ENCODE data around the gene NOTCH2.

The NOTCH2 gene

GRCh38 chr1:119871881-119872280, 197.6 kb downstream of the NOTCH2 start:
- no peak overlapping the region for H3K4me2 ChIP-seq (ENCODE audit: low read depth, low read length)
- no peaks in the 10 kb centered on the region for H3K9me2 ChIP-seq (replicated peaks; ENCODE audit: insufficient read depth, low read length)
- H3K36me3 ChIP-seq (replicated peaks; ENCODE audit: insufficient read depth, low read length) = no peaks in the 10 kb centered on the region
- no peaks in the 10 kb centered on the region for H3K9me3 ChIP-seq (replicated peaks; ENCODE audit: insufficient read depth, low read length)
- H3K9ac ChIP-seq (ENCODE audit: low read length) = no peak overlapping the region
- TF ChIP-seq EZH2phosphoT487 (IDR thresholded peaks at IDR 0.05; ENCODE audit: low read length) (no peak), EZH2 (optimal IDR thresholded peaks at IDR 0.05; ENCODE audit: low read depth, low read length) (no peak), CTCF (IDR thresholded peaks at IDR 0.05; ENCODE audit: low read length) (no peak)
- H3K4me3 ChIP-seq (ENCODE audit: low read length) = no peak overlapping the region
- H3F3A ChIP-seq (ENCODE audit: insufficient read depth, low read length) = no peaks in the 10 kb centered on the region
- H3K4me1 ChIP-seq (ENCODE audit: low read length) = peaks cover 6% of the 10 kb centered on the region; the same call in 1 of the 2 replicates
- no peak for DNase-seq
- no peak overlapping the region for H3K27ac ChIP-seq (ENCODE audit: low read length)
- no peaks in the 10 kb centered on the region for H3K27me3 ChIP-seq (replicated peaks; ENCODE audit: insufficient read depth, low read length)
- H3K79me2 ChIP-seq (ENCODE audit: low read length) = no peaks in the 10 kb centered on the region
- H4K20me1 ChIP-seq (ENCODE audit: insufficient read depth, low read length) = no peaks in the 10 kb centered on the region
- H2AFZ ChIP-seq (ENCODE audit: low read length) = no peak overlapping the region

DNA sequence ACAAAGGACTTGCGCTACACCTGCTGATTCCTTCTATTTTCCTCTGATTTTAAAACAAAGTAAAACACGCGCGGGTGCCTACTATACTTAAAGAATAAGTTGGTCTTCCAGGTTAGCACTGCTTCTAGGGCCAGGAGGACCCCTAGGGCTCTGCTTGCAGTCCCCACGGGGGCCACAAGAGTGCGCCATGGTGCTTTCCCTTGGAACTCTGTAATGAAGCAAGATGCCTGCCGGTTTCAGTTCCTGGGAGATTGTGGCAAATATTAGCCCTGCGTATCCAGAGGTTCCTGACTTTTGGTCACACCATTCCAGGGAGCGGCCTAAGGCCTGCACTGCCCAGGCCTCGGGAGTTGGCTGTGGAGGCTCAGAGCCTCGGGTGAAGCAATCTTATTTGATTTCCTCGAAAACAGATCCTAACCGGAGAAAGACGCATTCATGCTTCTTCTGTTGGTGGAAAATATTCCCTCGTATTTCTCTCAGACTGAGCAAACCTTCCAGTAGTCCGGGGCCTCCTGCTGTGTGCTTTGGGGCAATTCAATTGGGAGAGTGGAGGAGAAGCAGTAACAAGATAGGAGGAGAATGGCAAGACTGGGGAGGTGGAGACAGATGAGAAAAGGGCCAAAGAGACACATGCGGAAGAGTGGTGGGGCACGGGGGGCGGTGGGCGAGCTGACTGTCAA, 198.4 kb downstream of the NOTCH2 start:
- H3K36me3 ChIP-seq (replicated peaks; ENCODE audit: insufficient read depth, low read length) = no peaks in the 10 kb centered on the region
- no peak overlapping the region for H3K4me3 ChIP-seq (ENCODE audit: low read length)
- peak overlapping the region; percentile 70; the same call in 1 of the 2 replicates for H2AFZ ChIP-seq (ENCODE audit: low read length)
- peaks cover 6% of the 10 kb centered on the region; the same call in 1 of the 2 replicates for H3K4me1 ChIP-seq (ENCODE audit: low read length)
- no peaks in the 10 kb centered on the region for H4K20me1 ChIP-seq (ENCODE audit: insufficient read depth, low read length)
- DNase-seq = peak; percentile 31
- no peaks in the 10 kb centered on the region for H3F3A ChIP-seq (ENCODE audit: insufficient read depth, low read length)
- H3K79me2 ChIP-seq (ENCODE audit: low read length) = no peaks in the 10 kb centered on the region
- no peaks in the 10 kb centered on the region for H3K27me3 ChIP-seq (replicated peaks; ENCODE audit: insufficient read depth, low read length)
- TF ChIP-seq EZH2phosphoT487 (IDR thresholded peaks at IDR 0.05; ENCODE audit: low read length) (no peak), CTCF (IDR thresholded peaks at IDR 0.05; ENCODE audit: low read length) (peak; percentile 62)
- no peaks in the 10 kb centered on the region for H3K9me3 ChIP-seq (replicated peaks; ENCODE audit: insufficient read depth, low read length)
- no peaks in the 10 kb centered on the region for H3K9me2 ChIP-seq (replicated peaks; ENCODE audit: insufficient read depth, low read length)
- H3K4me2 ChIP-seq (ENCODE audit: low read depth, low read length) = peak overlapping the region; percentile 62
- H3K9ac ChIP-seq (ENCODE audit: low read length) = no peak overlapping the region
- no peak overlapping the region for H3K27ac ChIP-seq (ENCODE audit: low read length)

DNA sequence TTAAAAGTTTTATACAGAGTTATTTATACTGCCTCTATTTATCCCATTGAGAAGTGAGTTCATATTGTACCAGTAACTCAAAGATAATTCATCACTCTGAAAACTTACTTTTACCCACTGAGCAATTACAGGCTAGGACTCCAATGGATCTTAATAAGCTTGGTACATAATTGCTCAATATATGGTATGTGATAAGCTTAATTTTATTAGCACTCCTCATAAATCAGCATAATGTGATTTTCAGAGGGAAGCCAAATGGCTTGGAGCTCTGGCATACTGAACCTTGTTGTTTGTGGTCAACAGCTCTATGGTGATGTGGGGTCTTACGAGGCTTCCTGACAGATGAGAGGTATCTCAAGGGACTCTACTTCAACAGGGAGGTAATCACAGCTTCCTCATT, 199.5 kb downstream of the NOTCH2 start:
- Histone ChIP-seq H3K4me1 (ENCODE audit: low read length) (peaks cover 6% of the 10 kb centered on the region; the same call in 1 of the 2 replicates), H3K9me2 (replicated peaks; ENCODE audit: insufficient read depth, low read length) (no peaks in the 10 kb centered on the region), H3K9me3 (replicated peaks; ENCODE audit: insufficient read depth, low read length) (no peaks in the 10 kb centered on the region), H3K4me3 (ENCODE audit: low read length) (no peak overlapping the region), H4K20me1 (ENCODE audit: insufficient read depth, low read length) (no peaks in the 10 kb centered on the region), H2AFZ (ENCODE audit: low read length) (no peak overlapping the region), H3K9ac (ENCODE audit: low read length) (no peak overlapping the region), H3K79me2 (ENCODE audit: low read length) (no peaks in the 10 kb centered on the region), H3K4me2 (ENCODE audit: low read depth, low read length) (no peak overlapping the region), H3K36me3 (replicated peaks; ENCODE audit: insufficient read depth, low read length) (no peaks in the 10 kb centered on the region), H3F3A (ENCODE audit: insufficient read depth, low read length) (no peaks in the 10 kb centered on the region), H3K27me3 (replicated peaks; ENCODE audit: insufficient read depth, low read length) (no peaks in the 10 kb centered on the region), H3K27ac (ENCODE audit: low read length) (no peak overlapping the region)
- no peak for DNase-seq
- no peak for TF ChIP-seq EZH2 (optimal IDR thresholded peaks at IDR 0.05; ENCODE audit: low read depth, low read length)
- TF ChIP-seq EZH2phosphoT487 (IDR thresholded peaks at IDR 0.05; ENCODE audit: low read length) = no peak

GRCh38 chr1:119868176-119868575, 201.3 kb downstream of the NOTCH2 start:
- no peaks in the 10 kb centered on the region for H4K20me1 ChIP-seq (ENCODE audit: insufficient read depth, low read length)
- DNase-seq = no peak
- H3F3A ChIP-seq (ENCODE audit: insufficient read depth, low read length) = no peaks in the 10 kb centered on the region
- H3K27me3 ChIP-seq (replicated peaks; ENCODE audit: insufficient read depth, low read length) = no peaks in the 10 kb centered on the region
- H3K36me3 ChIP-seq (replicated peaks; ENCODE audit: insufficient read depth, low read length) = no peaks in the 10 kb centered on the region
- peaks cover 6% of the 10 kb centered on the region; the same call in 1 of the 2 replicates for H3K4me1 ChIP-seq (ENCODE audit: low read length)
- no peaks in the 10 kb centered on the region for H3K79me2 ChIP-seq (ENCODE audit: low read length)
- no peaks in the 10 kb centered on the region for H3K9me3 ChIP-seq (replicated peaks; ENCODE audit: insufficient read depth, low read length)
- H3K9me2 ChIP-seq (replicated peaks; ENCODE audit: insufficient read depth, low read length) = no peaks in the 10 kb centered on the region
- H3K9ac ChIP-seq (ENCODE audit: low read length) = no peak overlapping the region
- H3K4me2 ChIP-seq (ENCODE audit: low read depth, low read length) = no peak overlapping the region
- H3K27ac ChIP-seq (ENCODE audit: low read length) = no peak overlapping the region
- H3K4me3 ChIP-seq (ENCODE audit: low read length) = no peak overlapping the region
- TF ChIP-seq EZH2phosphoT487 (IDR thresholded peaks at IDR 0.05; ENCODE audit: low read length) = no peak
- no peak for TF ChIP-seq CTCF (IDR thresholded peaks at IDR 0.05; ENCODE audit: low read length)
- no peak for TF ChIP-seq EZH2 (optimal IDR thresholded peaks at IDR 0.05; ENCODE audit: low read depth, low read length)
- no peak overlapping the region for H2AFZ ChIP-seq (ENCODE audit: low read length)
